PC-3 (cell line): ENCODE results near the gene SPATA19.

Experiments used
- EZH2 ChIP-seq: fragments of 300-600 bp; sonication (generic); IDR thresholded peaks from one replicate; pipeline ENCODE4 v1.6.1; 2017; ENCODE audit warnings: antibody characterized with exemption, mild to moderate bottlenecking, low read length; ENCODE audit not compliant: unreplicated experiment
- EZH2phosphoT487 ChIP-seq: fragments of 300-600 bp; sonication (generic); IDR thresholded peaks from 2 replicates; pipeline ENCODE4 v1.6.1; 2018; ENCODE audit warnings: mild to moderate bottlenecking, antibody characterized with exemption, low read length, borderline replicate concordance
- TF ChIP-seq, protein P1 (sequence below): fragments of 300-600 bp; sonication (generic); conservative IDR thresholded peaks from 2 replicates; pipeline ENCODE4 v1.5.1; 2017; ENCODE audit warnings: antibody characterized with exemption, low read depth, mild to moderate bottlenecking, low read length

DNA sequence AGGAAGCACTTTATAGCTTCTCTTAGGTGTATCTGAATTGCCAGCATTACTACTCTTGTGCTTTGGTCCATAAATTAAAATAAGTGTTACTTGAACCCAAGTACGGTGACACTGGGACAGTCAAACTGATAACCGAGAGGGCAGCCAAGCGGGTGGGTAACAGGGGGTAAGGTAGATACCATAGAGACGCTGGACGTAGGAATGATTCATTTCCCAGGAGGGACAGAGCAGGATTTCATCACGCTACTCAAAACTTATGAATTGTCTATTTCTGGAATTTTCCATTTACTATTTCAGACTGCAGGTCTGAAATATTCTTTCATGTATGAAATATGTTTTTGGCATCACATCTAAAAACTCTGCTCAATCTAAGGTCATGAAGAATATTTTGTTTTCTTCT is 14.8 kb upstream of the SPATA19 start:
- no peak for TF ChIP-seq EZH2
- TF ChIP-seq, protein P1, sequence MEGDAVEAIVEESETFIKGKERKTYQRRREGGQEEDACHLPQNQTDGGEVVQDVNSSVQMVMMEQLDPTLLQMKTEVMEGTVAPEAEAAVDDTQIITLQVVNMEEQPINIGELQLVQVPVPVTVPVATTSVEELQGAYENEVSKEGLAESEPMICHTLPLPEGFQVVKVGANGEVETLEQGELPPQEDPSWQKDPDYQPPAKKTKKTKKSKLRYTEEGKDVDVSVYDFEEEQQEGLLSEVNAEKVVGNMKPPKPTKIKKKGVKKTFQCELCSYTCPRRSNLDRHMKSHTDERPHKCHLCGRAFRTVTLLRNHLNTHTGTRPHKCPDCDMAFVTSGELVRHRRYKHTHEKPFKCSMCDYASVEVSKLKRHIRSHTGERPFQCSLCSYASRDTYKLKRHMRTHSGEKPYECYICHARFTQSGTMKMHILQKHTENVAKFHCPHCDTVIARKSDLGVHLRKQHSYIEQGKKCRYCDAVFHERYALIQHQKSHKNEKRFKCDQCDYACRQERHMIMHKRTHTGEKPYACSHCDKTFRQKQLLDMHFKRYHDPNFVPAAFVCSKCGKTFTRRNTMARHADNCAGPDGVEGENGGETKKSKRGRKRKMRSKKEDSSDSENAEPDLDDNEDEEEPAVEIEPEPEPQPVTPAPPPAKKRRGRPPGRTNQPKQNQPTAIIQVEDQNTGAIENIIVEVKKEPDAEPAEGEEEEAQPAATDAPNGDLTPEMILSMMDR: no peak
- no peak for TF ChIP-seq EZH2phosphoT487
